Panc1 (cell line): ENCODE data around the gene MEIOB.

Experiments
- CTCF ChIP-seq: fragments of 450-650 bp; IDR thresholded peaks from 2 replicates; pipeline ENCODE4 v1.5.1; 2017; ENCODE audit warnings: mild to moderate bottlenecking
- POLR2AphosphoS5 ChIP-seq: IDR thresholded peaks from 2 replicates; pipeline ENCODE4 v1.6.1; 2012; ENCODE audit warnings: mild to moderate bottlenecking, low read depth, low read length, moderate library complexity
- SIN3A ChIP-seq: IDR thresholded peaks from 2 replicates; pipeline ENCODE4 v1.6.1; 2012; ENCODE audit warnings: low read depth, mild to moderate bottlenecking, low read length, moderate library complexity, borderline replicate concordance; ENCODE audit not compliant: insufficient read depth
- TCF7L2 ChIP-seq: IDR thresholded peaks from 2 replicates; pipeline ENCODE4 v1.6.1; 2011; ENCODE audit warnings: mild to moderate bottlenecking, low read depth, low read length, inconsistent platforms

GRCh38 chr16:1807626-1808025 is 64.3 kb downstream of the MEIOB start:
- TF ChIP-seq CTCF = no peak
- TF ChIP-seq POLR2AphosphoS5 = no peak
- no peak for TF ChIP-seq SIN3A
- TF ChIP-seq TCF7L2 = no peak
